GM19238 (cell line): ENCODE results near the gene BACE2.
"Not testable (repeated sequence)": the region's sequence is repeated elsewhere in the genome, so short reads cannot be mapped to it uniquely, and the experiment has no call there.

Experiments
- DNase-seq: peaks from one replicate; pipeline ENCODE4 v3.0.0; 2011; ENCODE audit warnings: low spot score; ENCODE audit not compliant: insufficient read length

The BACE2 gene

GRCh38 chr21:41236352-41236973 lies 68.5 kb downstream of the BACE2 start:
- no peak for DNase-seq

GRCh38 chr21:41238081-41238796 lies 70.3 kb downstream of the BACE2 start:
- not testable (repeated sequence) for DNase-seq

- no peak for DNase-seq
Observed at GRCh38 chr21:41240040-41240439, 72.1 kb downstream of the BACE2 start.

GRCh38 chr21:41241341-41241740 lies 73.4 kb downstream of the BACE2 start:
- no peak for DNase-seq

- DNase-seq, result no peak
Observed at GRCh38 chr21:41242238-41242829, 74.4 kb downstream of the BACE2 start.

- DNase-seq, result no peak
Observed at GRCh38 chr21:41243107-41243506, 75.1 kb downstream of the BACE2 start.

- DNase-seq, result not testable (repeated sequence)
Observed at GRCh38 chr21:41244266-41244880, 76.4 kb downstream of the BACE2 start.

GRCh38 chr21:41245509-41246135 lies 77.7 kb downstream of the BACE2 start:
- DNase-seq, result no peak

GRCh38 chr21:41246808-41247207 lies 78.8 kb downstream of the BACE2 start:
- no peak for DNase-seq

GRCh38 chr21:41247561-41248545 lies 79.9 kb downstream of the BACE2 start:
- no peak for DNase-seq

- DNase-seq, result no peak
Observed at GRCh38 chr21:41249476-41249875, 81.5 kb downstream of the BACE2 start.

GRCh38 chr21:41250519-41250918 lies 82.6 kb downstream of the BACE2 start:
- no peak for DNase-seq

- no peak for DNase-seq
Observed at GRCh38 chr21:41251961-41252642, 84.1 kb downstream of the BACE2 start.

- DNase-seq, result no peak
Observed at GRCh38 chr21:41254090-41254700, 86.2 kb downstream of the BACE2 start.

- no peak for DNase-seq
Observed at GRCh38 chr21:41255190-41255589, 87.2 kb downstream of the BACE2 start.

GRCh38 chr21:41256231-41256630 lies 88.3 kb downstream of the BACE2 start:
- not testable (repeated sequence) for DNase-seq

- DNase-seq, result no peak
Observed at GRCh38 chr21:41256771-41257702, 89.1 kb downstream of the BACE2 start.

- no peak for DNase-seq
Observed at GRCh38 chr21:41258617-41259016, 90.7 kb downstream of the BACE2 start.
